Ramos (cell line): ENCODE data around the gene SLC35F4.

Experiments used
- in situ Hi-C: fragments of 300-500 bp; cut with MboI; formaldehyde crosslinking; loops from one replicate; pipeline ENCODE4 v1.14.3; 2022; ENCODE audit warnings: low sequenced_read_pairs; ENCODE audit not compliant: unreplicated experiment

Gene SLC35F4

DNA sequence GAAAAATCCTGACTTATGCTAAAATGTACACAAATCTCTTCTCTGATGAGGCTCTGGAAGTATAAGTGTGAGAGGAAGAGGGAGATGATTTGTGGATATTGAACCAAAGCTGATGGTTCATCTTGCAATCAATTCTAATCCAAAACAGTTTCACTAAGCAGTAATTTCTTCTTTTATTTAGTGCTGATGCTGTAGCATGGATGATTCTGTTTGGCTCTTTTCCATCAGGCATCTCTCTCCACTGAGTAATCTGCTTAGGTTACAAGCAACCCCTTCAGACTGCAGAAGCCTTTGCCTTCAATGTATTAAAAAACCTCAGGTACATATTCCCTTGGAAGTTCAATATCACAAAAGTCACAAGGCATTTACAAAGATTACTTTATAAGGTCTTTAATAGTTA lies 213.1 kb downstream of the SLC35F4 start:
- in situ Hi-C loops, result no loop called here

DNA sequence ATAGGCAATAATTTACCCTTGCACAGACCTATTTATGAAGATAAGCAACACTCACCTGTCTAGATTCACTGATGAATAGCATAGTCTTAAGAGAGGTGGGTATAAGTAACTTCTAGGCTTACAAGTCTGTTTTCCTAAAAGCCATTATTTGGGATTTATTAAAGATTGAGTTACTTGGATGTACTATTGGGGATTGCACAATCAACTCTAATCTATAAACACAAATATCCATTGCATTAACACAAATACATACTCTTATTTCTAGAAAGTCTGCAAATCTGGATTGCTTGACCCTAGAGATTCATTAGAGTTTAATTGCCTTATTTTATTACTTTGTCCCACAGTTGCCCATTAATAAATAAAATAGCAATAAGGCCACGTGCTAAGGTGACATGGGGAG lies 224.1 kb downstream of the SLC35F4 start:
- in situ Hi-C loops, result no loop called here

DNA sequence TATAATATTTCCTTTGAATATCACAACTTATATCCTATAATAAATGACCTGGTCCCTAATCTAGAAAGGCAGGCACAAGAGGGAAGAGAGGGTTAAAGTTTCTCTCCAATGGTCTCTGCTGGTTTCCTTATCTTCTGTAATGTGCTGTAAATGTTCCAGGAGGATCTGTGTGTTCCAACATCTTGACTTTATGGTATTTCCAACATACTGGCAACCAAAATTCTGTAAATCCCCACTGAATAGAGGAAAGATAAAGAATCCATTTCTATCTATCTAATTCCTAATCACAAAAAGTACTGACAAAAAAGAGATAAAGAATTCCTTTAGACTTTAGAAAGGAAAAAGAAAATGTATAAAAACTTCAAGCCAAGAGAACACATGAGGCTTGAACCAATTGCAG lies 225.9 kb downstream of the SLC35F4 start:
- in situ Hi-C loops, result no loop called here

DNA sequence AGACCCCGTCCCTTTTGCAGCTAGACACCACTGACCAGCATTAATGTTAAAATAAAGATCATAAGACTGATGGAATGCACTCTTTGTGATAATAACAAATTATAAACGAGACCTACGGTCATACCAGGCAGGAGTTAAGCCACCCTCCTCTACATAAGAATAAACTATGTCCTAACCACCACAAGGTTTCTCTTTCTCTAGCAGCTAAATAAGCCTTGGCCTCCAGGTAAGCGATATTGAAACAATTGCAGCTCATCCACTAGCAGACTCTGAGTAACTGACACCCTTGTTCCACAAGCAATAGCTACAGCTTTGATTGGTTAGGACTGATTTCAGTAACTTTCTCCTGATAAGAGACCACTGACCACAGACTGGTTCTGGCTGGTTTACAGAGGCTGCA lies 228.0 kb downstream of the SLC35F4 start:
- in situ Hi-C loops, result no loop called here

DNA sequence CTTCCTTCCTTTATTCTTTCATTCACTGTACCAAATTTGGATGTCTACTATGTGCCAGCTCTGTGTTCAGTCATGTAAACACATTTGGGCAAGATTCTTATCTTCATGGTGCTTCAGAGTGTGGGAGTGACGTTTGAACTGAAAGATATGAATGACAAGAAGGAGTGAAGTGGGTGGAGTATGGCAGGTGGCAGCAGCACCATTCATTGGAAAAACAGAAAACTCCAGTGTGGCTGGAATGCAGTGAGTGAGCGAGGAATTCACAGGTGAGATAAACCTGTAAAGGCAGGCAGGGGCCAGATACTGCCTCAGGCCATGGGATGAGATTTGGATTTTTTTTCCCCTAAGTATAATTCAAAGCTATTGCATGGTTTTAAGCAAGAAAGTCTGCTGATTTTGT lies 231.6 kb downstream of the SLC35F4 start:
- in situ Hi-C loops, result no loop called here

DNA sequence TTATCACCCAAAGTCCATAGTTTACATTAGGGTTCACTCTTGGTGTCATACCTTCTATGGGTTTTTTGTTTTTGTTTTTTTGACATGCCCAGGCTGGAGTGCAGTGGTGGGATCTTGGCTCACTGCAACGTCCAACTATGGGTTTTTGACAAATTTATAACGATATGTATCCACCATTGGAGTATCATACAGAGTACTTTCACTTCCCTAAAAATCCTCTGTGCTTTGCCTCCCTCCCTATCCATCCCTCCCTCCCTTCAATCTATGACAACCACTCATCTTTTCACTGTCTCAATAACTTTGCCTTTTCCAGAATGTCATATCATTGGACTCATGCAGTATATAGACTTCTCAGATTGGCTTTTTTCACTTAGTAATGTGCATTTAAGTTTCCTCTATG lies 233.2 kb downstream of the SLC35F4 start:
- in situ Hi-C loops, result no loop called here

DNA sequence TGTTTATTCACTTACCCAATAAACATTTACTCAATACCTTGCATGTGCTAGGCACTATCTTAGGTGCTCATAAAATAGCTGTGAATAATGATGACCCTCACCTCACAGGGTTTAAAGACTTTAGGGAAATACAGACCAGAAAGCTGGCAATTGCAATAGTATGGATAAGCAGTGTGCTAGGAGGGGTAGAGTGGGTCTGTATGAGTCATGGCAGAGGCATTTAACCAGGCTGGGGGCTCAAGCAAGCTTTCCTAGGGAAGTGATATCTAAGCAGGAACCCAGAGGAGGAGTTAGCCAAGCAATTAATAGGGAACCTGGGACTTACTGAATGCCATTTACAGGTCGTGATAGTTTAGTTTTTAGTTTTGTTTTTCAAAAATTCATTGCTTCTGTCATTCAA lies 248.4 kb downstream of the SLC35F4 start:
- in situ Hi-C loops, result no loop called here

DNA sequence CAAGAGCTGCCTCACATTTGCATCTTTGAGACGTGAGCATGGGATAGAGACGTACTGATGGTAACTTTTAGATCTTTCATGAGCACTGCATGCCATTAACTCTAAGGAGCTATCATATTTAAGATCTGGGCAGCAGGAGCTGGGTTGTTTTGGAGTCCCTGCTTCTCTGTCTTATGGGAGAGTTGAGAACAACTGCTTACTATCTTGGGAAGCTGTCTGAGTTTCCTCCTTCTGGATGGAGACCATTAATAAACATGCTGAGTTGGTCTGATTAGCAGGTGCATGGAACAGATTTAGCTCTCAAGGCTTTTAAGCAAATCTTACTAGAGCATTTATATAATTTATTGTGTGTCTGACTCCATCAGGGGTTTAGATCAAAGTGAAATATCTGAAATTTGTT lies 252.9 kb downstream of the SLC35F4 start:
- in situ Hi-C loops, result no loop called here

DNA sequence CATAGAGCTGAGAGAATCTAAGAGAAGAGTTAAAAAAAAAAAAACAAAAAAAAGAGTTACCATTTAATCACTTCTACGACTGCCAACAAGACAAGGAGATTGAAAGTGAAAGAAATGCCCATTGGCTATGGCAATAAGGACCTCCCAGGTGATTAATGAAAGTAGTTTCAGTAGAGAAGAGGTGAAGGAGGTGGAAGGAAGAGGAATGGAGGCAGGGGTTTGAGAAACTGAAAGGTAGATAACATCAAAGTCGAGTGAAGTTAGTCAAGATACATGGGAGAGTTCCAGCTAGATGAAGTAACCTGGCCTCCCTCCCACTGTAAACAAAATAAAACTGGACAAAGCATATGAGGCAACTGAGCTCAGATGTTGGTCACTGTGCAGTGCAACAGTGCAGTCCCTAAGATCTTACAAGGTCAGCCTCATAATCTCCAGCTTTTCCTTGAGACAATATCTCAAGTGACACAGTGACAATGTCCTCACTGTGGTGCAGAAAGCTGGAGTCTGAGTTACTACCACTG lies 254.3 kb downstream of the SLC35F4 start:
- in situ Hi-C loops, result no loop called here

DNA sequence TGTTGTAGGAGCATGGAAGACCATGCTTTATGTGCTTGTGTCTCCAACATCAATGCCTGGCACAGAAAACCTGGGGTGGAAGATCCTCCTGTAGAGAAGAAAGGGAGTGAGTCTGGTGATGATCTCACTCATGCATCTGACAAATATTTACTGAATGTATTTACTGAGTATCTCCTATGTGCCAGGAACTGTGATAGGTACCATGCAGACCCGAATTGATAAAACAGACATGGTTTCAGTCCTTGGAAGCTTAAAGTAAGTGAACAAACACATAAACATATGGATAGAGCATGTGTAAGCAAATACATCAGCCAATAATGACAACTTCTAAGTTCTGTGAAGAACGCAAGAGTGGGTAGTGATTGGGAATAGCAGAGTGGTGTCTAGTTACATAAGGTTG lies 255.3 kb downstream of the SLC35F4 start:
- in situ Hi-C loops, result no loop called here

DNA sequence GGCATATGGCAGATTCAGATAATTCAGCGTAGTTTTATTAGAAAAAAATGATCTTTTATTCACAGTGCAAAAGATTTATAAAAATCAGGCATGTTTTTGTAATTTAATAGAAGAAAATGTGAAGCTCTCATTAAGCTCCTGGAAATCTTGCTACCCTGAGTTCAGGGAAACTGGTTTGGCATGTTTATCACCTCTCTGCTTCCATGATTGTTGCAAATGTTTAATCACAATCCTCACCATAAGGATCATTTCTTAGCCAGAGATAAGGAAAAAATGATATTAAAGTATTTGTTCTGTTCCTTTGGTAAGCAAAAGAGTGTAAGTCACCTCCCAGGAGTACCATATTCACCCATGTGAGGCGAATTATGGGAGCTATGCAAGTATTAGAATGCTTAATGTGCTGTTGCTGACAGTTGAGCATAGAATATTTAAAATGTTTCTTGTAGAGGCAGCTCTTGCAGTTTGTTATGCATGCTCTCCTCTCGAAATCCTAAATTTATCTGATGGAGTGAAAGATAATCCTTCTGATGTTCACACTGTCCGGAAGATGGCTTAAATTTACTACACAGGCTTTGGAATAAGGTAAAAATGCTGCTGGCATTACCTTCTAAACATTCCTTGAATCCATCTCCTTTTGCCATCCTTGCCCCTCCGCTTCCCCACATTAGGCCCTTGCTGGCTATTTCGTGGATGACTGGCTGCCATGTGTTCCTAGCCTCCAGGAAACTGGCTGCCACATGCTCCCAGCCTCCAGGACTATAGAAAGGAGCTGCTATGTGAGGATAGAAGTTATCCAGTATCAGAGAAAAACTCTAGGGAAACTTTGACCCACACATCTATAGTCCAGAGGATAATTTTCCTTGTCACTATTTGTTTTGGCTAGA lies 256.5 kb downstream of the SLC35F4 start:
- in situ Hi-C loops, result no loop called here

DNA sequence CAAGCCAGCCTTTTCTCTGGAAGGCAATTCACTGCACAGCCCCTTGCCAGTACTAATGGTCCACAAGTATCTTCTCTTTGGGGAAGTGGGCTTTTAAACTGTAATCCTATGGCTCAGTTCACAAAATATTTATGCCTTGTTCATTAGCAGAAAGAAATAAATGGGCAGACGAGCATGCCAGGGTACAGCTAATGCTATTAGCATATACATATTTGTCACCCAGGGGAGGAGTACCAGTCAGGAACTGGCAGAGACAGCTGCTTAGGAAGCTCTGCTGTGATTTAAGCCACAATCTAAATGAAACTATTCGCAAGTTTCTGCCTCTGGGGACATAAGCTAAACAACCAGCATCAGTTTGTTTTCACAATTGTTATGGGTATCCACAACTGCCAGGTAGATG lies 258.8 kb downstream of the SLC35F4 start:
- in situ Hi-C loops, result no loop called here

DNA sequence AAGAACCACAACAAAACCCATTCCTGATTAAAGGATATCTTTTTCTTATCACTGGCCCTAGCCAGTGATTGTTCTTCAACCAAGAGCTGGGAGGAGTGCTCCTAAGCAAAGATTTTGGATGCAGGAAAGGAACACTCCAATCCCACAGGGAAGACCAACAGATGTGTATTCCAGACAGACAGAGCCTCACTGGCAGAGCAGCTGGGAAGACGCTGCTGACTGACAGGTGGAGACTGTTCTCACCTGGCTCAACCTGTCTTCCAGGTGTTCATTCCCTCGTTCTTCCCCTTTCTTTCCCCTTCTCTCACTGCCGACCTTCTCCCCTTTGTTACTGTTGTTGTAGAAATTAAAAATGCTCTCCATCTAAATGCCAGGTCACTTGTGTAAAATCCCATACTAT lies 282.5 kb downstream of the SLC35F4 start:
- in situ Hi-C loops, result no loop called here

DNA sequence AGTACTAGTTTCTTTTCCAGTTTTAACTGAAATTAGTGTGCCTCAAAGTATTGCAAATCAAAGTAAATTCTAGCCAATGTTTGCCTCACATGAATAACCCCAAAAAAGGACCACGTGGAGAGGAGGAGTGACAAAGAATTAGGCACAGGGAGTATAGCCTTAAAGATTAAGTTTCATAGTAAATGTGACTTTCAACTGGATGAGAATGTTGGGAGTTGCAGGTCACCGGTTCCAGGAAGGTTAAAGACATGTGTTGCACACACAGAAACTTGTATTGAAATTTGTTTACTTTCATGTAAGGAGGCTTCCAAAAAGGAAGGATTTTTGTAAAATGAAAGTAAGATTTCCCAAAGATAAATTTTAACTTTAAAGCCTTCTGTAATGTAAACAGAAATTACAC lies 283.1 kb downstream of the SLC35F4 start:
- in situ Hi-C loops, result no loop called here

DNA sequence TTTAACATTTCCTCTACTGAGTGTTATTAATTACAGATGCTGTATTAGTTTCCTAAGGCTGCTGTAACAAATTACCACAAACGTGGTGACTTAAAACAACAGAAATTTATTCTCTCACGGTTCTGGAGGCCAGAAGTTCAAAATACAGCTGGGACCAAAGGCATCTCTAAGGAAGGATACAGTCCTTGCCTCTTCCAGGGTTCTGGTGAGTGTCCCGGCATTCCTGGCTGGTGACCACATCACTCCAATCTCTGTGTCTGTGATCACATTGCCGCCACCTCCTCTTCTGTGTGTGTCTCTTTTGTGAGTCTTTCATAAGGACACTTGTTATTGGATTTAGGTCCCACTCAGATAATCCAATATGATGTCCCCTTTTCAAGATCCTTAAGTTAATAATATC lies 287.1 kb downstream of the SLC35F4 start:
- in situ Hi-C loops, result no loop called here

DNA sequence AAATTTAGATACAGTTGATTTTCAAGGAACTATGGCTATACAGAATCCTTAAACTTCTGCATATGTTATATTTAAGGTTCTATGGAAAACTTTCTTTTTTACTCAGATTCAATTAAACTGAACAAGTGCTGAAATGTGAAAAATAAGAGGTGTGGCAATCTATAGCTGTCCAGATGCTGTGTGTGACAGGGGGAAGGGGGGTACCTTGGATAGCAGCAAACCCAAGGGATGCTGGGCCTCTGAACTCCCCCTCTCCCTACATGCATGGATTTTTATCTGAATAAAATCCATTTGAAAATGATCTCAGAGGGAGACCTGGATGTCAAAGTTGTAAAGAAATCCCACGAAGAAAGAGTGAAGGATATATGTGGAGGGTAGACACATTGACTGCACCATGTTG lies 289.4 kb downstream of the SLC35F4 start:
- in situ Hi-C loops, result no loop called here

DNA sequence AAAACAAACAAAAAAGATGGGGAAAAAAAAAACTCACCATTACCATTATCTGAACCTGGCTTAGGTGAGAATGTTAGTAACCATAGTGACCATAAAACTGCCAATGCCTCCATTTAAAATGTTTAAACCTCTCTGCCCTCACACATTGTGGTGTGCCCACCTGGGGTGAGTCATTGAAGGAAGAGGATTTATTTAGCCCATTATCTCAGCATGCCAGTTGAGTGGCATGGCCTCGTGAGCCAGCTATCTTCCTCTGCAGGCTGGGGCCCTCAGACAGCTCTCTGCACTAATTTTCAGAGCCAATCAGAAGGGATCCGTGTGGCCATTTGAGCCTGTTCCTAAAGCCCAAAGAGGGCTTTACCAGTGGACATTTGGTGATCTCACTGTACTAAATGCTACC lies 290.4 kb downstream of the SLC35F4 start:
- in situ Hi-C loops, result no loop called here

DNA sequence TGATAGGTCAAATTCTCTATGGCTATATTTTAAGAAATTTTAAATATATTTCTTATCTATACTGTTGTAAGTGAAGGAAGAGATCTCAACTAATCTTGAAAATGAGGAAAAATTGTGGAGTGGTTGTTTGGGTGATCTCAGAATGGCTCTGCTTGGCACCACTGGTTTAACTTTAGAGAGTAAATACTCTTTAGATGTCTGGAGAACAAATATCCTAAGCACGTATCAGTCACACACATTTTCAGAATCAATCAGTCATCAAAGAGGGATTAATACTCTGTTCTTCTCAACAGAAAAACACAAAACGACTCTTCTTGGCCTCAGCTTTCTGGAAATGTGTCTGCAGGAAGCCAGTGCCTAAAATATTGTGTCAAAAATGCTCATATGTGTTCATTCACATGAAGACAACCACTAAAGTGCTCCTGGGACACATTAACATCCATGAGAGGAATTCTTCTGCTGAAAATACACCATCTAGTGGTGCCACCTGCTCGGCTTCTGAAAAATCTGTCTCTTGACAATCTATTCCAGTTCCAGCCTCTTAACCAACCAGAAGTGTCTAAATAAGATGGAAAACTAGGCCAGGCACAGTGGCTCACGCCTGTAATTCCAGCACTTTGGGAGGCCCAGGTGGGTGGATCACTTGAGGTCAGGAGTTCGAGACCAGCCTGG lies 291.1 kb downstream of the SLC35F4 start:
- in situ Hi-C loops, result no loop called here

DNA sequence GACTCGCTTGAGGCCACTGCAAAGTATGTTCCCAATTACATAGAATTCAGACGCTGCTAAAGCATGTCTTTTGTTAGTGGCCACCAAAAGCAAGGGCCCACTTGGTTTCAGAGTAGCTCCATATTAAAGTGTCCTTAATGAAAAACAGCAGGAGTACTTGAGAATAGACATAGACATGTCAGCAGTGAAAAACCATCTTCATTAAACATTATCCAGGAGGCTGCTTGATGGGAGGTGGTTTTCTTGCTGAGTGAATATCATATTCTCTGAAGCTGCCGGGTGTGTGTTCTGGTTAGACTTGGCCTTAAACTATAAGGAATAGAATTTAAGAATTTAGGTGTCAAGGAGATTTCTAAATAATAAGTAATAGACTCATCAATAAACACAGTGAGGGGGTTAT lies 292.7 kb downstream of the SLC35F4 start:
- in situ Hi-C loops, result no loop called here

DNA sequence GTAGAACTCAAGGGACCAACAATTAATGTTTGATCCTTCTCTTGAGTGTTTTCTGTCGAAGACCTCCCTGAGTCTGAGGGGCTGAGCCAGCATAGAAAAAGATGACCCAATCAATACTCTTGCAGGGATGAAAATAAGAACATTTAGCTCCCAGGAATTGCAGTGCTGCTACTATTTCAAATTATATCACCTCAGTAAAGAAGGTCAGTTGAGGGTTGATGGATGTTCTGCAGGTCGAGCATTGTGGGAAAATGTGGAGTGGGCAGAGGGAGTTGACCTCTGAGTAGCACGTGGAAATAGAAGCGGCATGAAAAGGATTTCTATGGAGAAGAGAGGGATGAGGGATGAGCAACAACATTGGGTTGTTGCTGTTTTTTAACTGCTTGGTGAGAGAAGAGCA lies 297.3 kb downstream of the SLC35F4 start:
- in situ Hi-C loops, result no loop called here

DNA sequence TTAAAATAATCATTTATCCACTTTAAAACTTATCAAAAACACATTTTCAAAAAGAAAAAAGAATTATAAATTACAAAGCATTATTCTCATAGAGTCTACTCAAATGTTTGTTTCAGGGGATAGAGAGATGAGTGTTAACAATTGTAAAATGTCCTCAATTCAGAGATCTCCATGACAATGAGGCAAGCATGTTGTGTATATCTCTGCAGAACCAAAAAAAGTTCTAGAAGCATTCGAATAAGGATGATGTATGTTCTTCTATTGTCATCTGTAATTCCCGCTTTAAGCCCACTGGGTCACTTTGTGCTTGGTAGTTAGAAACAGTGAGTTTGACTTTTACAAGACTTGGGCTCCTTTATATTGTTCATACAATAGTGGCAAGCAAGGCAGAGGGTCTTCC lies 298.7 kb downstream of the SLC35F4 start:
- in situ Hi-C loops, result no loop called here

DNA sequence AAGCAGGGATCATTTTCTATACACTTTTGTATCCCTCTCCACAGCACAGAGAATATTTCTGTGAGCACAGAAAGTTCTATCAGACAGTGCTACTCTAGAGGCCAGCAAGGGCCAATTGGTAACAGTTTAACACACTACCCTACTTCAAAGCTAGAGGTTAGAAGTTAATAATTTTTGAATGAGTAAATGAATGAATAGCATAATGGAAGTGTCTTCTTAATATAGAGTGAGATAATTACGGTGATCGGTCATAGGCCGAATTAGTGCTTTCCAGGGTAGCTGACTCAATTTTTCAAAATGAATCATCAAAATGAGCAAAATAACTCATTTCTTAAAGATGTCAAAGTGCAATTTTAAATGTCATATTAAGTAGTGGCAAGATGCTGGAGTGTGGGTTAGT lies 305.2 kb downstream of the SLC35F4 start:
- in situ Hi-C loops, result no loop called here
